IMR-90 (cell line): ENCODE measurements around the gene MTAP. TPM values are rescaled to one million over a fixed set of nuclear protein-coding genes. Genes with fewer than 3 reads are reported as not detected.

Experiments used
- ATAC-seq: fragments of 200-7000 bp; cut with Tn5 transposase; 2 replicates; pipeline ENCODE4 v1.9.1; 2020; ENCODE audit warnings: low read depth, mild to moderate bottlenecking, moderate library complexity
- BruUV-seq: library from RNA; stranded (reverse); fragments of 400-500 nt; replicated peaks from 2 replicates; lab custom pipeline; 2021; lab: Mats Ljungman, UMichigan
- CTCF ChIA-PET: fragments of 300-600 bp; formaldehyde crosslinking; extraction: SDS; loops from one replicate; lab custom pipeline; 2021; ENCODE audit warnings: antibody characterized with exemption; lab: Yijun Ruan, JAX
- POLR2A ChIA-PET: fragments of 300-600 bp; sonication (Branson Sonifier 250); formaldehyde crosslinking; loops from one replicate; lab custom pipeline; 2022; ENCODE audit warnings: antibody characterized with exemption; ENCODE audit not compliant: unreplicated experiment; lab: Charles Lee
- DNase-seq: peaks from one replicate; pipeline ENCODE4 v3.0.0; 2013
- H2AFZ ChIP-seq: replicated peaks from 2 replicates; pipeline ENCODE3; 2013; ENCODE audit warnings: low read length, mild to moderate bottlenecking; ENCODE audit not compliant: poor library complexity
- H2AK5ac ChIP-seq: 2 replicates; pipeline ENCODE4 v1.6.1; 2013; ENCODE audit warnings: low read depth, low read length, inconsistent platforms
- H2AK9ac ChIP-seq: replicated peaks from 2 replicates; pipeline ENCODE3; 2013; ENCODE audit warnings: mild to moderate bottlenecking, low read depth, low read length, moderate library complexity; ENCODE audit not compliant: poor library complexity
- H2BK120ac ChIP-seq: 2 replicates; pipeline ENCODE4 v1.6.1; 2013; ENCODE audit warnings: low read depth, low read length, inconsistent platforms
- H2BK15ac ChIP-seq: 3 replicates; pipeline ENCODE4 v1.6.1; 2013; ENCODE audit warnings: low read depth, low read length, inconsistent platforms
- H2BK20ac ChIP-seq: 2 replicates; pipeline ENCODE4 v1.6.1; 2013; ENCODE audit warnings: low read depth, mild to moderate bottlenecking, inconsistent platforms, low read length, moderate library complexity
- H2BK5ac ChIP-seq: 2 replicates; pipeline ENCODE4 v1.6.1; 2013; ENCODE audit warnings: mild to moderate bottlenecking, low read depth, low read length, inconsistent platforms; ENCODE audit not compliant: poor library complexity, severe bottlenecking
- H3K14ac ChIP-seq: replicated peaks from 2 replicates; pipeline ENCODE4 v1.6.1; 2013; ENCODE audit warnings: low read depth, low read length, inconsistent platforms
- H3K18ac ChIP-seq: 2 replicates; pipeline ENCODE4 v1.6.1; 2013; ENCODE audit warnings: low read depth, low read length, control low read depth
- H3K23ac ChIP-seq: 2 replicates; pipeline ENCODE4 v1.6.1; 2013; ENCODE audit warnings: low read depth, low read length, inconsistent platforms
- H3K27ac ChIP-seq: 2 replicates; pipeline ENCODE4 v1.5.1; 2013; ENCODE audit warnings: mild to moderate bottlenecking, control low read depth, low read length; ENCODE audit not compliant: insufficient read depth
- H3K27me3 ChIP-seq: 2 replicates; pipeline ENCODE4 v1.6.1; 2013; ENCODE audit warnings: low read length; ENCODE audit not compliant: control insufficient read depth, insufficient read depth
- H3K36me3 ChIP-seq: 2 replicates; pipeline ENCODE4 v1.6.1; 2013; ENCODE audit warnings: low read length, mixed read lengths; ENCODE audit not compliant: control insufficient read depth, insufficient read depth
- H3K4ac ChIP-seq: 2 replicates; pipeline ENCODE4 v1.6.1; 2013; ENCODE audit warnings: low read depth, low read length, inconsistent platforms
- H3K4me1 ChIP-seq: 2 replicates; pipeline ENCODE4 v1.6.1; 2013; ENCODE audit warnings: low read length, mixed read lengths; ENCODE audit not compliant: control insufficient read depth, insufficient read depth
- H3K4me2 ChIP-seq: 2 replicates; pipeline ENCODE4 v1.6.1; 2013; ENCODE audit warnings: low read depth, mild to moderate bottlenecking, control low read depth, low read length, moderate library complexity
- H3K4me3 ChIP-seq: 2 replicates; pipeline ENCODE4 v1.5.1; 2013; ENCODE audit warnings: low read depth, mild to moderate bottlenecking, control low read depth, low read length, moderate library complexity; ENCODE audit not compliant: insufficient read depth
- H3K56ac ChIP-seq: 2 replicates; pipeline ENCODE4 v1.6.1; 2013; ENCODE audit warnings: low read length, inconsistent platforms; ENCODE audit not compliant: insufficient read depth; ENCODE audit errors: extremely low read depth
- H3K79me1 ChIP-seq, 2 experiments: 2 replicates each; pipeline ENCODE4 v1.6.1; 2013; ENCODE audit warnings: low read length in 2 of 2, inconsistent platforms in 1 of 2, low read depth in 1 of 2
- H3K9ac ChIP-seq: 2 replicates; pipeline ENCODE4 v1.6.1; 2013; ENCODE audit warnings: low read depth, low read length, control low read depth
- H3K9me1 ChIP-seq: 2 replicates; pipeline ENCODE4 v1.6.1; 2013; ENCODE audit warnings: low read length, inconsistent platforms; ENCODE audit not compliant: insufficient read depth
- H3K9me3 ChIP-seq: 2 replicates; pipeline ENCODE4 v1.6.1; 2013; ENCODE audit warnings: low read length; ENCODE audit not compliant: control insufficient read depth, insufficient read depth
- H4K20me1 ChIP-seq: 2 replicates; pipeline ENCODE4 v1.6.1; 2013; ENCODE audit warnings: low read length, inconsistent platforms; ENCODE audit not compliant: insufficient read depth
- H4K5ac ChIP-seq: 2 replicates; pipeline ENCODE4 v1.6.1; 2013; ENCODE audit warnings: mild to moderate bottlenecking, low read depth, low read length, control low read depth
- H4K8ac ChIP-seq, 2 experiments: 2 replicates each; pipeline ENCODE4 v1.6.1; 2013; ENCODE audit warnings: low read depth in 2 of 2, low read length in 2 of 2, control low read depth in 1 of 2, inconsistent platforms in 1 of 2
- H4K91ac ChIP-seq: 2 replicates; pipeline ENCODE4 v1.6.1; 2013; ENCODE audit warnings: low read depth, low read length, inconsistent platforms; ENCODE audit not compliant: insufficient read depth
- BHLHE40 ChIP-seq: fragments of 150-350 bp; IDR thresholded peaks from 2 replicates; pipeline ENCODE4 v1.6.1; 2016; ENCODE audit warnings: mild to moderate bottlenecking, low read depth, low read length
- CEBPB ChIP-seq: IDR thresholded peaks from 2 replicates; pipeline ENCODE4 v1.6.1; 2012; ENCODE audit warnings: low read depth, low read length, improper control_type of control experiment
- CHD1 ChIP-seq: IDR thresholded peaks from 2 replicates; pipeline ENCODE4 v1.6.1; 2012; ENCODE audit warnings: low read depth, low read length, improper control_type of control experiment
- MAZ ChIP-seq: IDR thresholded peaks from 2 replicates; pipeline ENCODE4 v1.6.1; 2012; ENCODE audit warnings: low read depth, mild to moderate bottlenecking, low read length, improper control_type of control experiment, moderate library complexity, borderline replicate concordance
- MXI1 ChIP-seq: IDR thresholded peaks from 2 replicates; pipeline ENCODE4 v1.6.1; 2012; ENCODE audit warnings: low read depth, mild to moderate bottlenecking, low read length, moderate library complexity, borderline replicate concordance
- NFE2L2 ChIP-seq: fragments of 150-350 bp; IDR thresholded peaks from 2 replicates; pipeline ENCODE4 v1.6.1; 2016; ENCODE audit warnings: low read depth, mild to moderate bottlenecking, low read length
- POLR2A ChIP-seq: IDR thresholded peaks from 2 replicates; pipeline ENCODE4 v1.6.1; 2012; ENCODE audit warnings: mild to moderate bottlenecking, low read depth, low read length
- RAD21 ChIP-seq: IDR thresholded peaks from 2 replicates; pipeline ENCODE4 v1.6.1; 2012; ENCODE audit warnings: low read length, improper control_type of control experiment
- RCOR1 ChIP-seq: IDR thresholded peaks from 2 replicates; pipeline ENCODE4 v1.6.1; 2012; ENCODE audit warnings: mild to moderate bottlenecking, low read length, improper control_type of control experiment; ENCODE audit not compliant: insufficient replicate concordance
- SMC3 ChIP-seq: fragments of 150-350 bp; IDR thresholded peaks from 2 replicates; pipeline ENCODE4 v1.6.1; 2016; ENCODE audit warnings: low read depth, mild to moderate bottlenecking, antibody characterized with exemption, low read length, moderate library complexity
- WGBS, 2 experiments: methylation state at CpG; one replicate each; pipeline versions ENCODE4 v1.1.5 to v1.1.7; 2013; ENCODE audit warnings: missing lambda C conversion rate in 2 of 2; ENCODE audit not compliant: insufficient read length in 1 of 2; ENCODE audit errors: extremely low coverage in 2 of 2; 5-methylcytosine and 5-hydroxymethylcytosine counted together
- dilution Hi-C: fragments of 300-500 bp; cut with HindIII; formaldehyde crosslinking; loops from one replicate; pipeline ENCODE4 v1.14.3; 2018; ENCODE audit warnings: low sequenced_read_pairs; ENCODE audit not compliant: unreplicated experiment
- in situ Hi-C: fragments of 300-500 bp; cut with MboI; formaldehyde crosslinking; loops from 3 replicates; pipeline ENCODE4 v1.14.3; 2019; ENCODE audit warnings: low sequenced_read_pairs, inconsistent platforms, mixed read lengths
- intact Hi-C: fragments of 100-400 bp; cut with micrococcal nuclease; formaldehyde crosslinking; loops from 2 replicates; pipeline ENCODE4 v1.10.0; 2022
- polyA plus RNA-seq, 3 experiments: library from polyadenylated mRNA; depleted of rRNA; stranded (reverse); fragments of >200 nt; gene quantifications; 2 replicates each; pipeline ENCODE4 v1.2.3, GENCODE V29; 2012; ENCODE audit warnings: low replicate concordance in 1 of 3
- total RNA-seq: library from RNA; depleted of rRNA; stranded (reverse); fragments of >200 nt; gene quantifications from 2 replicates; pipeline ENCODE4 v1.2.3, GENCODE V29; 2012
- TF ChIP-seq, protein P1 (sequence below): fragments of 150-350 bp; IDR thresholded peaks from 2 replicates; pipeline ENCODE4 v1.6.1; 2016; ENCODE audit warnings: low read depth, mild to moderate bottlenecking, low read length, moderate library complexity, borderline replicate concordance
- TF ChIP-seq, protein P2 (sequence below): fragments of 150-350 bp; IDR thresholded peaks from 2 replicates; pipeline ENCODE4 v1.6.1; 2017; ENCODE audit warnings: mild to moderate bottlenecking, antibody characterized with exemption, low read length, low read depth
- TF ChIP-seq, protein P3 (sequence below): conservative IDR thresholded peaks from 2 replicates; pipeline ENCODE4 v1.5.1; 2012; ENCODE audit warnings: mild to moderate bottlenecking, low read depth, low read length, improper control_type of control experiment

The MTAP gene
- total and polyA plus RNA-seq, 2 of the 4 experiments (the other 2 are of a cell fraction) = 15.7 to 50.9 TPM

DNA sequence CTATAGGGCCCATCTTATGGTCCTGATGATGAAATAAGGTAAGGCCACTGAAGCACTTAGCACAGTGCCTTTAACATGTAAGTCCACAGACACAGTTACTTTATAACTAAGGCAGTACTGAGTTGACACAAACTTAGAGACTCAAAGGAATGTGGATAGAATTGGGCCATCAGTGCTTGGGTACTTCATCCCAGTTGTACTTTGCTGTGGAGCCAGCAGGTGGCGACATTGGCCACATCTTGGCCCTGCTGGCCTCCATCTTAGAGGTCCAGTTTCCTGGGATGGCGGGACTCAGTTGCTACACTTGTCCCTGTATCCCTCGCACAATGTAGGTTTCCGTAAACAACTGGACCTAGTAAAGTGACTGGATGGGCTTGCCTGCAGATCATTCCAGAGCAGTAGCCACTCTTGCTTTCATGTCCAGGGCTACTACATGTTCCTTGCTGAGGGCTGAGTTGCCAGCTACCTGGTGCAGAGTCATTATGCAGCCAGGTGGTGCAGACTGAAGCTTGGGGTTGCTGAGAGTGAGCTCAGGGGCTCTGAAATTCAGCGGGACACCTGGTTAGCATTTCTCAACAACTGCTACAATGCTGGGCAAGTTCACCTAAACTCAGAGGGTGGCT lies 10.6 kb downstream of the MTAP start:
- peak overlapping the region; percentile 12 for H2AK9ac ChIP-seq
- peaks cover 34 to 56% of the 10 kb centered on the region in 2 experiments for H3K79me1 ChIP-seq
- H3K36me3 ChIP-seq = peaks cover 23% of the 10 kb centered on the region
- no peak overlapping the region for H2BK15ac ChIP-seq
- no peak overlapping the region for H3K4me3 ChIP-seq
- H2AK5ac ChIP-seq = no peak overlapping the region; the same call in 1 of the 2 replicates
- no peak overlapping the region for H2BK5ac ChIP-seq
- peak; percentile 87 for ATAC-seq
- H3K27me3 ChIP-seq = no peaks in the 10 kb centered on the region
- in situ Hi-C loops = loop anchor here (5.0 to 25.0 kb wide), 4 partner anchors 152 to 634 kb away; partner anchors contain the start of gene DMRTA1
- intact Hi-C loops = loop anchor here (1.0 to 5.0 kb wide), 6 partner anchors 195 to 639 kb away; no protein-coding TSS in a partner anchor
- H3K56ac ChIP-seq = no peak overlapping the region
- no peak overlapping the region for H4K5ac ChIP-seq
- no peak overlapping the region for H3K4ac ChIP-seq
- H4K20me1 ChIP-seq = peaks cover 14% of the 10 kb centered on the region
- no peak overlapping the region for H3K14ac ChIP-seq
- peak; percentile 74 for DNase-seq
- H3K9me3 ChIP-seq = no peaks in the 10 kb centered on the region
- H3K4me1 ChIP-seq = 0 out of 2 replicates have a peak, but pooled peaks cover 4% of the 10 kb centered on the region
- H4K8ac ChIP-seq = peak overlapping the region in 1 of 2 experiments; percentile 62; a peak in 1 of 4 replicates
- CTCF ChIA-PET = interaction anchor here (0.7 to 2.8 kb wide), 14 partner anchors 10 to 639 kb away, joined by 3 to 16 read pairs (median 4); partner anchors contain the start of genes CDKN2A, CDKN2B and CDKN2B-AS1
- POLR2A ChIA-PET = interaction anchor here (0.6 kb wide), 1 partner anchor 1391 kb away, joined by 3 read pairs; no protein-coding TSS in a partner anchor
- no peak overlapping the region for H3K4me2 ChIP-seq
- TF ChIP-seq CHD1 (no peak), POLR2A (0 out of 2 replicates have a peak, but pooled peaks have one; percentile 20), NFE2L2 (no peak), MAZ (no peak), BHLHE40 (no peak), MXI1 (no peak), CEBPB (peak; percentile 50; the same call in 1 of the 2 replicates), RCOR1 (no peak), RAD21 (peak; percentile 96), SMC3 (peak; percentile 82)
- TF ChIP-seq, protein P1, sequence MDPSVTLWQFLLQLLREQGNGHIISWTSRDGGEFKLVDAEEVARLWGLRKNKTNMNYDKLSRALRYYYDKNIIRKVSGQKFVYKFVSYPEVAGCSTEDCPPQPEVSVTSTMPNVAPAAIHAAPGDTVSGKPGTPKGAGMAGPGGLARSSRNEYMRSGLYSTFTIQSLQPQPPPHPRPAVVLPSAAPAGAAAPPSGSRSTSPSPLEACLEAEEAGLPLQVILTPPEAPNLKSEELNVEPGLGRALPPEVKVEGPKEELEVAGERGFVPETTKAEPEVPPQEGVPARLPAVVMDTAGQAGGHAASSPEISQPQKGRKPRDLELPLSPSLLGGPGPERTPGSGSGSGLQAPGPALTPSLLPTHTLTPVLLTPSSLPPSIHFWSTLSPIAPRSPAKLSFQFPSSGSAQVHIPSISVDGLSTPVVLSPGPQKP = no peak
- TF ChIP-seq, protein P2, sequence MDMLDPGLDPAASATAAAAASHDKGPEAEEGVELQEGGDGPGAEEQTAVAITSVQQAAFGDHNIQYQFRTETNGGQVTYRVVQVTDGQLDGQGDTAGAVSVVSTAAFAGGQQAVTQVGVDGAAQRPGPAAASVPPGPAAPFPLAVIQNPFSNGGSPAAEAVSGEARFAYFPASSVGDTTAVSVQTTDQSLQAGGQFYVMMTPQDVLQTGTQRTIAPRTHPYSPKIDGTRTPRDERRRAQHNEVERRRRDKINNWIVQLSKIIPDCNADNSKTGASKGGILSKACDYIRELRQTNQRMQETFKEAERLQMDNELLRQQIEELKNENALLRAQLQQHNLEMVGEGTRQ = no peak
- TF ChIP-seq, protein P3, sequence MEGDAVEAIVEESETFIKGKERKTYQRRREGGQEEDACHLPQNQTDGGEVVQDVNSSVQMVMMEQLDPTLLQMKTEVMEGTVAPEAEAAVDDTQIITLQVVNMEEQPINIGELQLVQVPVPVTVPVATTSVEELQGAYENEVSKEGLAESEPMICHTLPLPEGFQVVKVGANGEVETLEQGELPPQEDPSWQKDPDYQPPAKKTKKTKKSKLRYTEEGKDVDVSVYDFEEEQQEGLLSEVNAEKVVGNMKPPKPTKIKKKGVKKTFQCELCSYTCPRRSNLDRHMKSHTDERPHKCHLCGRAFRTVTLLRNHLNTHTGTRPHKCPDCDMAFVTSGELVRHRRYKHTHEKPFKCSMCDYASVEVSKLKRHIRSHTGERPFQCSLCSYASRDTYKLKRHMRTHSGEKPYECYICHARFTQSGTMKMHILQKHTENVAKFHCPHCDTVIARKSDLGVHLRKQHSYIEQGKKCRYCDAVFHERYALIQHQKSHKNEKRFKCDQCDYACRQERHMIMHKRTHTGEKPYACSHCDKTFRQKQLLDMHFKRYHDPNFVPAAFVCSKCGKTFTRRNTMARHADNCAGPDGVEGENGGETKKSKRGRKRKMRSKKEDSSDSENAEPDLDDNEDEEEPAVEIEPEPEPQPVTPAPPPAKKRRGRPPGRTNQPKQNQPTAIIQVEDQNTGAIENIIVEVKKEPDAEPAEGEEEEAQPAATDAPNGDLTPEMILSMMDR = peak; percentile 92
- dilution Hi-C loops = no loop called here
- H2BK20ac ChIP-seq = no peak overlapping the region
- no peak overlapping the region for H3K18ac ChIP-seq
- H2BK120ac ChIP-seq = no peak overlapping the region
- H3K9me1 ChIP-seq = no peaks in the 10 kb centered on the region
- peak overlapping the region; percentile 4 for H2AFZ ChIP-seq
- 31% methylated on average over 2 of the region's 5 CpGs; no CpG with 5 or more reads in 1 of the 2 experiments for WGBS, 2 experiments
- no peak overlapping the region for H3K9ac ChIP-seq
- BruUV-seq = no TSS peak
- H4K91ac ChIP-seq = no peak overlapping the region
- H3K27ac ChIP-seq = no peak overlapping the region
- H3K23ac ChIP-seq = no peak overlapping the region
